ENCODE results near the gene TRMT11. TPM values are rescaled to one million over a fixed set of nuclear protein-coding genes. Genes with fewer than 3 reads are reported as not detected.
"Not testable (repeated sequence)": the region's sequence is repeated elsewhere in the genome, so short reads cannot be mapped to it uniquely, and the experiment has no call there.

Gene TRMT11
- total RNA-seq, 2 experiments from 2014 or later: 40.6 to 41.9 TPM

DNA sequence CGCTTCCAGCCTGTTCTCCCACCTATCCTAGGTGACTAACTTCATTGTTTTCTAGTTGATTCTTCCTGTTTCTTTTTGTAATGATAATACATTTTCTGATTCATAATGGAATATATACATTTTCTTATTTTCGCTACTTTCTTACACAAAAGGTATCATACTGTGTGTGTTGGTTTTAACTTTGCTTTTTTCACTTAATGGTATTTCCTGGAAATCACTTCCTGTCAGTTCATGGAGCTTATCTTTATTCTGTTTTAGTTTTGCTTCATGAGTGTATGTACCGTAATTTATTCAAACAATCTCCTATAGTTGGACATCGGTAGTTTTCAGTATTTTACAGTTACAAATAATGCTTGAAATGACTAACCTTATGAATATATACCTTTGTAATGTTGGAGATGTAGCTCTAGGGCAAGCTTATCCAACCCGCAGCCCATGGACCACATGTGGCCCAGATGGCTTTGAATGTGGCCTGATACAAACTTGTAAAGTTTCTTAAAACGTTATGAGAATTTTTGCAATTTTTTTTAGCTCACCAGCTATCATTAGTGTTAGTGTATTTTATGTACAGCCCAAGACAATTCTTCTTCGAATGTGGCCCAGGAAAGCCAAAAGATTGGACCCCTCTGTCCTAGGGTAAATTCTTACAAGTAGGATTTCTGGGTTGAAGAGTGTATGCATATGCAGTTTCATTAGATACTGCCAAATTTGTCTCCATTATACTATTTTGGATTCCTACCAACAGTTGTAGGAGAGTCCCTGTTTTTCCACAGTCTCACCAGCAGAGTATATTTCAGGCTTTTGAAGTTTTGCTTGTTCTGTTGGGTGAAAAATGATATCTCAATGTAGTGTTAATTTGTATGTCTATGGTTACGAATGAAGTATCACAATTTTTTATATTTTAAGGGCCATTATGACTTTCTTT lies 16.7 kb downstream of the TRMT11 start:
- intact Hi-C loops (cut with micrococcal nuclease): no loop called here
- H3K4me3 Mint-ChIP-seq: no peak overlapping the region
- no peaks in the 10 kb centered on the region for H3K9me3 Mint-ChIP-seq
- H3K27ac Mint-ChIP-seq: no peak overlapping the region
- CTCF ChIA-PET: interaction anchor here (0.6 to 1.5 kb wide), 3 partner anchors 11 to 424 kb away, joined by 3 read pairs; no protein-coding TSS in a partner anchor
- H3K27me3 Mint-ChIP-seq (ENCODE audit: low read depth): no peaks in the 10 kb centered on the region
- H3K4me1 Mint-ChIP-seq (ENCODE audit: low read depth): peaks cover 14% of the 10 kb centered on the region
- peaks cover 40% of the 10 kb centered on the region for H3K36me3 Mint-ChIP-seq (ENCODE audit: low read depth)
- DNase-seq: no peak

DNA sequence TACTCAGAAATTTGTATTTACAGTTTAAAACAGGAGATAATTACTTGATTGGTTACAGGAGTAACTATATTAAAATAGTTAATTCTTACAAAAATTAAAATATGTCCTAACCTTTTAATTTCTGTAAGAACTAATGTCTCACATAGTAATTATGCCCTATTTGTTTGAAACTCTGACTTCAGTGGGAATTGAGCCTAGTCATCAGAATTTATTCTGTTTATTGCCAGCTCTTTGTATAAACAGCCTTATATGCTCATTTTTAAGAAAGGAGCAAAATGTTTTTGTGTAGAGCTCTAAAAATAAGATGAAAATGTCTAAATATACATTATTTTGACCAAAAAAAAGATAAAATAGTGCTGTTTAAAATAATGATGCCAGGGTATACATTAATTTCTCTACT lies 21.5 kb downstream of the TRMT11 start:
- Mint-ChIP-seq H3K27ac (no peak overlapping the region), H3K36me3 (ENCODE audit: low read depth) (peaks cover 37% of the 10 kb centered on the region), H3K4me1 (ENCODE audit: low read depth) (peaks cover 6% of the 10 kb centered on the region), H3K27me3 (ENCODE audit: low read depth) (no peaks in the 10 kb centered on the region), H3K9me3 (no peaks in the 10 kb centered on the region), H3K4me3 (no peak overlapping the region)
- DNase-seq: no peak
- CTCF ChIA-PET: interaction anchor here (0.5 to 0.8 kb wide), 2 partner anchors 52 to 878 kb away, joined by 3 to 4 read pairs; no protein-coding TSS in a partner anchor
- intact Hi-C loops (cut with micrococcal nuclease): no loop called here

DNA sequence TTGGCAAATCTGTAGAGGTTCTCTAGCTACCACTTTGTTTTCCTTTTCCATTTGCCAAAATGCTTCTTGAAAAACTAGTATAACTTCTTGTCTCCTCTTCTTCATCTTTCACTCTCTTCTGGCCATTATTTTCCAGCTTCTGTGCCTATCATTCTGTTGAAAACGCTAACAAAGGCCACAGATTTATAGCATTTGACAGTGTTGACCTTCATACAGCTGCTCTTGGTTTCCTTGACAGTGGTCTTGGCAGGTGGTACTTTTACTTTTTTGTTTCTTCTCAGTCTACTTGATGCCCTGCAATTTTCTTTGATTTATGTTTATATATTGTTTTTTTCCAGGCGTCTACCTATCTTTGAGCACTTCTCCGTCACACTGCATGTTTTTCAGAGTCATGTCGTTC lies 23.7 kb downstream of the TRMT11 start:
- intact Hi-C loops (cut with micrococcal nuclease): no loop called here
- H3K36me3 Mint-ChIP-seq (ENCODE audit: low read depth): peaks cover 29% of the 10 kb centered on the region
- DNase-seq: no peak
- no peaks in the 10 kb centered on the region for H3K9me3 Mint-ChIP-seq
- H3K27me3 Mint-ChIP-seq (ENCODE audit: low read depth): no peaks in the 10 kb centered on the region
- no peak overlapping the region for H3K4me3 Mint-ChIP-seq
- H3K27ac Mint-ChIP-seq: no peak overlapping the region
- CTCF ChIA-PET: interaction anchor here (0.9 kb wide), 1 partner anchor 14 kb away, joined by 3 read pairs; no protein-coding TSS in a partner anchor
- no peaks in the 10 kb centered on the region for H3K4me1 Mint-ChIP-seq (ENCODE audit: low read depth)

DNA sequence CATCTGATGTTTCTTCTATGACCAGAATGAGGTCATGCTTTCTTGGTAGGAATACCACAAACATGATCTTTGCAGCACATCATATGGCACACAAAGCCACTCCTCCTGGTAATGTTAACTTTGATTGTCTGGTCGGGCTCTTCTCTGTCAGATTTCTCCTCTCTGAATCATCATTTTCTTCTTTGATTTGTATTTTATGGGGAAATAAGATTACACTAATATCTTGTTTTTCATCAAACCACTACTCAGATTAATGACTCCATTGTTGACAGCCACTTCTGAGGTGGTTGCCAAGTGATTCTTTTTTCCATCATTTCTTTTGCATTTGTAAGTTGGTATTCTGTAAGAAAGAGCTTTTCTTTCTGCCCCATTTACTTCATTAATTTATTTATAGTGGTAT lies 29.5 kb downstream of the TRMT11 start:
- Mint-ChIP-seq H3K36me3 (ENCODE audit: low read depth) (peaks cover 40% of the 10 kb centered on the region), H3K27ac (no peak overlapping the region), H3K9me3 (no peaks in the 10 kb centered on the region), H3K4me3 (no peak overlapping the region), H3K4me1 (ENCODE audit: low read depth) (no peaks in the 10 kb centered on the region), H3K27me3 (ENCODE audit: low read depth) (no peaks in the 10 kb centered on the region)
- CTCF ChIA-PET: interaction anchor here (2.0 kb wide), 1 partner anchor 20 kb away, joined by 5 read pairs; no protein-coding TSS in a partner anchor
- DNase-seq: no peak
- intact Hi-C loops (cut with micrococcal nuclease): no loop called here

DNA sequence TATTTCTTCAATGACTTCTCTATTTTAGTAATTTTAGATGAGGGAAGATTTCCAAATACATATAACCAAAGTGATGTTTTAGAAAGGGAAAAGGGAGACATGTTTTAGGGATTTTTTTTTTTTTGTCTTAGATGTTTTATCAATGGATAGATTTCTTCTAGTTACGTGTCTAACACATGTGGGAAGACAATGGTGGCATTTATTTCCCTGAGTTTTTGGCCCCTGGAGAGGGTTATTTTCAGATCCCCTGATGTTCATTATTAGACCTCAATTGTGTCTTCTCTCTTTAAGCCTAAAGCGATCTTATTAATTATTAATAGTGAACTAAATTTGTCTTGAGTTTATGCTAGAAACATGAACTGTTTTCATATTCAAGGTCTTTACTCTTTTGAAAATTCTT lies 30.3 kb downstream of the TRMT11 start:
- Mint-ChIP-seq H3K36me3 (ENCODE audit: low read depth) (peaks cover 43% of the 10 kb centered on the region), H3K4me3 (no peak overlapping the region), H3K4me1 (ENCODE audit: low read depth) (no peaks in the 10 kb centered on the region), H3K27me3 (ENCODE audit: low read depth) (no peaks in the 10 kb centered on the region), H3K9me3 (no peaks in the 10 kb centered on the region), H3K27ac (no peak overlapping the region)
- CTCF ChIA-PET: interaction anchor here (2.0 kb wide), 1 partner anchor 21 kb away, joined by 5 read pairs; no protein-coding TSS in a partner anchor
- intact Hi-C loops (cut with micrococcal nuclease): no loop called here
- DNase-seq: no peak

DNA sequence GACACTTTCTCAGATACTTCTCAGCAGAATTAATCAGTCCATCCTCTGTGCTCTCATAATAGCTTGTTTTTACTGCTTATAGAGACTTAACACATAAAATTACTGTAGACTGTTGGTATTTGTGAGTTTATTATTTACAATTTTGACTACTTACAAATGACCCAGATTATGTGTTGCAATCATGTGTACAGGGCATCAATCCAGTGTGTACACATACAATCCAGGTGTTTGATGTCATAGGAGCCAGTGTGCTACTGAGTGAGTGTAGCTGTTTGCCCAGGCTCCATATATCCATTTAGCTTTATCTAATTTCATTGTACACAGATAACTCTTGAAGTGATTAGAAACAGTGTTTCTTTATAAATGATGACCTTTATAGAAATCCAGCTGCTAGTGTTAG lies 31.3 kb downstream of the TRMT11 start:
- intact Hi-C loops (cut with micrococcal nuclease): no loop called here
- Mint-ChIP-seq H3K27me3 (ENCODE audit: low read depth) (no peaks in the 10 kb centered on the region), H3K9me3 (no peaks in the 10 kb centered on the region), H3K4me3 (no peak overlapping the region), H3K36me3 (ENCODE audit: low read depth) (peaks cover 43% of the 10 kb centered on the region), H3K27ac (no peak overlapping the region), H3K4me1 (ENCODE audit: low read depth) (no peaks in the 10 kb centered on the region)
- DNase-seq: no peak
- CTCF ChIA-PET: interaction anchor here (2.0 kb wide), 1 partner anchor 22 kb away, joined by 5 read pairs; no protein-coding TSS in a partner anchor

DNA sequence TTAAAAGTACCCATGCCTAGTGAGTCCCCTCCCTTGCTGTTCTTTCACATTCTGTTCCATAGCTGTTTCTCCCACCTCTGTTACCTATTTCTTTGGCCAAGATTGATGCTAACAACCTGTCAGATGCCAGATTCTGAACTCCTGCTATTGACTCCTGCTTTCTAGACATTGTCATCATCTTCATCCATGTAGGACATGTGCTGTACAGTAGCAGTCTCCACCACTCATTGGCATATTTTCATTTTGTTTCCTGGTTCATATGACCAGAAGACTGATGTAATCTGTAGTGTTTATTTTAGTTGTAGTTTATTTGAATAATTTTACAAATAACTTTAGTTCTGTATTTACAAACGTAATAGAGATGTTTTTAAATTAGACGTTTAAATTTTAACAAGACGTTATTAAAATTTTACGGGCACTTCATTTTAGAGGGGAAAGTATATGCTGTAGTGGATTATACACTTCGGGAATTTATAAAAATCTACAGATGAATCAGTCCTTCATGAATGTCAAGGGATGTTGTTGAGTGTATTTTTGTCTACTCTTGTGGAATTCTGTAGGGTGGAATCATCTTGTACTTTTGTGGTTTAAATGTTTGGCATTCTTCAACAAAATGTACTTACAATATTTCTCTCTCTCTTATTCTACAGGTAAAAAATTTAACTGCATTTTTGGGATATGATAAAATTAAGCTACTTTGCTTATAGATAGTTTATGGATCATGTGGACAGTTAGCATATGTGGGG lies 34.1 kb downstream of the TRMT11 start:
- Mint-ChIP-seq H3K27me3 (ENCODE audit: low read depth) (no peaks in the 10 kb centered on the region), H3K27ac (no peak overlapping the region), H3K9me3 (no peaks in the 10 kb centered on the region), H3K4me3 (no peak overlapping the region), H3K4me1 (ENCODE audit: low read depth) (no peaks in the 10 kb centered on the region), H3K36me3 (ENCODE audit: low read depth) (peaks cover 43% of the 10 kb centered on the region)
- intact Hi-C loops (cut with micrococcal nuclease): no loop called here
- CTCF ChIA-PET: no interaction called here
- no peak for DNase-seq

DNA sequence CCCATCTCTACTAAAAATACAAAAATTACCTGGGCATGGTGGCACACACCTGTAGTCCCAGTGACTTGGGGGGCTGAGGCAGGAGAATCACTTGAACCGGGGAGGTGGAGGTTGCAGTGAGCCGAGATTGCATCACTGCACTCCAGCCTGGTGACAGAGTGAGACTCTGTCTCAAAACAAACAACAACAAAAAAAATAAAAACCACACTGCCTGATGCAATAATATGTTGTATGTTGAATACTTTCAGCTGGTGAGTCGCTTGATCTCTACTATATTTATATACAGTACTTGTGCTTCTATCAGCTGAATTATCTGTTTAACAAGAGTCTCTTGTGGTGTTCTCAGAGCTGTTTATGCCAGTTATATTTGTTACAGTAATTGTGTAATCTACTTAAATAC lies 37.1 kb downstream of the TRMT11 start:
- peaks cover 44% of the 10 kb centered on the region for H3K36me3 Mint-ChIP-seq (ENCODE audit: low read depth)
- H3K27me3 Mint-ChIP-seq (ENCODE audit: low read depth); H3K4me1 Mint-ChIP-seq (ENCODE audit: low read depth); DNase-seq; CTCF ChIA-PET; intact Hi-C loops (cut with micrococcal nuclease); H3K4me3 Mint-ChIP-seq; H3K27ac Mint-ChIP-seq; H3K9me3 Mint-ChIP-seq: not testable (repeated sequence)

DNA sequence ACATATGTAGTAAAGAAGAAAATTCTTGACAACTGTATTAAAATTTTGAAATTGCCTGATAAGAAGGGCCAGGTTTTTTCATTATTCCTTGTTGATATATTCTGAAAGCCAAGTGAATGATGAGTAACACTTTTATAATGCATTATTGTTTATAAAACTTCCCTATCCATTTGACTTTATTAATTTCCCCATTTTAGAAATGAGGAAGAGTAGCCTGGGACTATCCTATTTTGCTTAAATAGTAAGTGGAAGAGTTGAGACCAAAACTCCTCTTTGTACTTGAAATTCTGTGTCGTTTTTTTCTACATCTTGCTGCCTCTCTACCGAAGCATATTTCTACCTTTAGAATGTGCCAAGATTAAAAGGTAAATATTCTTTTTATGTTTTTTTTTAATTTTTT lies 39.7 kb downstream of the TRMT11 start:
- Mint-ChIP-seq H3K27me3 (ENCODE audit: low read depth) (no peaks in the 10 kb centered on the region), H3K9me3 (no peaks in the 10 kb centered on the region), H3K4me3 (no peak overlapping the region), H3K36me3 (ENCODE audit: low read depth) (peaks cover 39% of the 10 kb centered on the region), H3K4me1 (ENCODE audit: low read depth) (no peaks in the 10 kb centered on the region), H3K27ac (no peak overlapping the region)
- DNase-seq: no peak
- CTCF ChIA-PET: no interaction called here
- intact Hi-C loops (cut with micrococcal nuclease): no loop called here

DNA sequence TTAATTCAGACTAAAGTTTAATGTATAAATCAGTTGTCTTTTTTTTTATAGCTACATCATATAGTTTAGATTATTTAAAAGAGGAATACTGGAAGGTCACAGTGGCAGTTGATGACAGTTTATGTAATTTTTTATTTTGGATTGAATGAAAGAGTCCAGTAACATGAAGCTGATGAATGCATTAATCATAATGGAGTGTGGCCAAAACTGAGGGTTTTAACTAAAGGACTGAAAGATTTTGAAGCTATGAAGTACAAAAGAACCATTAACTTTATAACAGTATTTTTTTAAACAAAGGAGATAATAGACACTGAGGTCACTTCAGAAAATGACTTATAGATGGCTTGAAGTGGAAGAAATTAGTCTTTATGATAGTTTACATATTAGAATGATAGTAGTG lies 41.3 kb downstream of the TRMT11 start:
- DNase-seq: no peak
- H3K36me3 Mint-ChIP-seq (ENCODE audit: low read depth): peaks cover 37% of the 10 kb centered on the region
- no peaks in the 10 kb centered on the region for H3K4me1 Mint-ChIP-seq (ENCODE audit: low read depth)
- H3K9me3 Mint-ChIP-seq: no peaks in the 10 kb centered on the region
- H3K27ac Mint-ChIP-seq: no peak overlapping the region
- CTCF ChIA-PET: no interaction called here
- intact Hi-C loops (cut with micrococcal nuclease): no loop called here
- no peaks in the 10 kb centered on the region for H3K27me3 Mint-ChIP-seq (ENCODE audit: low read depth)
- no peak overlapping the region for H3K4me3 Mint-ChIP-seq

DNA sequence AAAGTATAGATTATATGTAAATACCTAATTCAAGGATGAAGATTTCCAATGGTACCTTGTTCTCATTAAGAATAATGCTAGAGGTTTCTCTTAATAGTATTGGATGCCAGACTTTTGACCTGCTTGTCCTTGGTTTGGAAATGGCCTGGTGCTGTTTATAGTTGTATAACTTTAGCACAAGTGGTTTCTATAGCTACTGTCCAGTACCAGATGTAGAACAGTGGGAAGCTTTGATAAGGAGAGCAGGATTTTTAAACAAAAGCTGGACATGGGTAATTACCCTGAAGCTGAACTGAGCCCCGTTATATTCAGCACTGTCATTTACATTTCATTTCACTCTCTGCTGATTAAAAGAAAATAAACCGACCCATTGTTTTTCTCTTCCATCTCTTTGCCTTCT lies 43.7 kb downstream of the TRMT11 start:
- DNase-seq: no peak
- peaks cover 41% of the 10 kb centered on the region for H3K36me3 Mint-ChIP-seq (ENCODE audit: low read depth)
- no peak overlapping the region for H3K27ac Mint-ChIP-seq
- intact Hi-C loops (cut with micrococcal nuclease): no loop called here
- H3K4me3 Mint-ChIP-seq: no peak overlapping the region
- no peaks in the 10 kb centered on the region for H3K9me3 Mint-ChIP-seq
- H3K27me3 Mint-ChIP-seq (ENCODE audit: low read depth): no peaks in the 10 kb centered on the region
- CTCF ChIA-PET: no interaction called here
- H3K4me1 Mint-ChIP-seq (ENCODE audit: low read depth): no peaks in the 10 kb centered on the region

DNA sequence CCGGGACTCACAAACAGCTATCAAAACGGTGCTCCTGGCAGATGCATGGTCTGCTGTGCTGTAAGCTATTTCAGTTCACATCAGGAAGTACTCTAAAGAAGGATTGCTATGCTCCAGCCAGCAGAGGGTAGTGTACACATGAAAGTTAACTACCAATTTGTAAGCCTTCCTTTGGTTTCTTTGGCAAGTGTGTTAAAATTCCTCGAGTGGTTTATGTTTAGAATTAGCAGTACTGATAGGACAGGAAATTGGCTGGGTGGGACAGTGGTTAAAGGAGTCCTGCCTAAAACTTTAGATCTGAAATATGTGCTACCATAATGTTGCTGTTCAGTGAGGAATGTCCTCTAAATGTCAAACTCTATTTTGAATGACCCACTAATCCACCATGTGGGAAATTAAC lies 47.4 kb downstream of the TRMT11 start:
- Mint-ChIP-seq H3K27me3 (ENCODE audit: low read depth) (no peaks in the 10 kb centered on the region), H3K4me1 (ENCODE audit: low read depth) (no peaks in the 10 kb centered on the region), H3K9me3 (no peaks in the 10 kb centered on the region), H3K4me3 (no peak overlapping the region), H3K27ac (no peak overlapping the region), H3K36me3 (ENCODE audit: low read depth) (peaks cover 53% of the 10 kb centered on the region)
- intact Hi-C loops (cut with micrococcal nuclease): loop anchor here (1.0 kb wide), 1 partner anchor 1087 kb away; no protein-coding TSS in a partner anchor
- CTCF ChIA-PET: interaction anchor here (1.0 kb wide), 1 partner anchor 111 kb away, joined by 3 read pairs; no protein-coding TSS in a partner anchor
- no peak for DNase-seq

Data from activated naive CD4-positive, alpha-beta T cell treated with anti-CD3 and anti-CD28 coated beads for 36 hours (primary cell).